A549 (cell line): ENCODE data around the gene LCN15. TPM values are rescaled to one million over a fixed set of nuclear protein-coding genes. Genes with fewer than 3 reads are reported as not detected.

Experiments
- ATAC-seq, 2 experiments: fragments of 200-7000 bp in 1 of 2; fragments of >200 bp in 1 of 2; cut with Nextera tagmentation in 1 of 2; cut with Tn5 transposase in 1 of 2; 3 replicates each; pipeline versions ENCODE4 v1.8.0 to v1.9.1; 2018 to 2020; ENCODE audit warnings: mild to moderate bottlenecking in 1 of 2, moderate library complexity in 1 of 2
- CTCF ChIA-PET: fragments of 300-600 bp; sonication (Branson Sonifier 250); formaldehyde crosslinking; extraction: SDS; loops from one replicate; lab custom pipeline; 2021; ENCODE audit warnings: antibody characterized with exemption, inconsistent platforms; lab: Yijun Ruan, JAX
- POLR2A ChIA-PET: fragments of 350-600 bp; formaldehyde crosslinking; extraction: SDS; loops from one replicate; lab custom pipeline; 2021; ENCODE audit warnings: antibody characterized with exemption, inconsistent platforms; lab: Yijun Ruan, JAX
- DNase-seq, 2 experiments: peaks; one replicate each; pipeline versions ENCODE4 v3.0.0 to v3.0.0-alpha.2; 2011 to 2016; ENCODE audit warnings: low read depth in 1 of 2, low spot score in 1 of 2
- FAIRE-seq: peaks from 2 replicates; lab custom pipeline; 2011; peaks lifted over from hg19 to GRCh38; lab: Jason Lieb, UNC
- H3K27ac ChIP-seq, 2 experiments: fragments of >200 bp; sonication (Bioruptor Twin); formaldehyde crosslinking; 3 replicates each; pipeline ENCODE4 v1.5.1; 2016 to 2017
- H3K4me1 ChIP-seq: fragments of >200 bp; sonication (Bioruptor Twin); formaldehyde crosslinking; 3 replicates; pipeline ENCODE4 v1.6.1; 2016
- H3K4me2 ChIP-seq: fragments of >200 bp; sonication (Bioruptor Twin); formaldehyde crosslinking; 3 replicates; pipeline ENCODE4 v1.6.1; 2016
- H3K4me3 ChIP-seq: fragments of >200 bp; sonication (Bioruptor Twin); formaldehyde crosslinking; 3 replicates; pipeline ENCODE4 v1.5.1; 2016
- H3K9me3 ChIP-seq: fragments of >200 bp; sonication (Bioruptor Twin); formaldehyde crosslinking; 3 replicates; pipeline ENCODE4 v1.6.1; 2016
- BCL3 ChIP-seq: fragments of >200 bp; sonication (Bioruptor Twin); formaldehyde crosslinking; IDR thresholded peaks from 3 replicates; pipeline ENCODE4 v1.6.1; 2016
- BHLHE40 ChIP-seq: IDR thresholded peaks from 2 replicates; pipeline ENCODE4 v1.6.1; 2012; ENCODE audit warnings: low read depth, low read length, inconsistent platforms
- CBX2 ChIP-seq: fragments of 200-600 bp; sonication (generic); IDR thresholded peaks from 2 replicates; pipeline ENCODE4 v1.6.1; 2016; ENCODE audit warnings: low read depth, mild to moderate bottlenecking, borderline replicate concordance
- CBX8 ChIP-seq: fragments of 200-600 bp; sonication (generic); IDR thresholded peaks from 2 replicates; pipeline ENCODE4 v1.6.1; 2016
- EHF ChIP-seq: fragments of 250-450 bp; sonication (Bioruptor Pico); IDR thresholded peaks from 2 replicates; pipeline ENCODE4 v1.5.0; 2020; ENCODE audit warnings: mild to moderate bottlenecking
- EP300 ChIP-seq, 2 experiments: fragments of >200 bp; sonication (Bioruptor Twin); formaldehyde crosslinking; IDR thresholded peaks; 2 replicates in 1 of 2; 3 replicates in 1 of 2; pipeline ENCODE4 v1.6.1; 2016 to 2017
- ESRRA ChIP-seq: fragments of 150-350 bp; IDR thresholded peaks from 2 replicates; pipeline ENCODE4 v1.6.1; 2014; ENCODE audit warnings: mild to moderate bottlenecking, low read length, borderline replicate concordance
- HDAC2 ChIP-seq: fragments of 200-600 bp; sonication (generic); IDR thresholded peaks from 2 replicates; pipeline ENCODE4 v1.6.1; 2016
- HMGXB4 ChIP-seq: fragments of 250-450 bp; sonication (Bioruptor Pico); IDR thresholded peaks from 2 replicates; pipeline ENCODE4 v1.5.0; 2021; ENCODE audit warnings: mild to moderate bottlenecking, moderate library complexity, borderline replicate concordance
- MAZ ChIP-seq: fragments of 150-350 bp; IDR thresholded peaks from 2 replicates; pipeline ENCODE4 v1.6.1; 2014; ENCODE audit warnings: antibody characterized with exemption, low read depth, low read length, borderline replicate concordance
- MYC ChIP-seq: IDR thresholded peaks from 2 replicates; pipeline ENCODE4 v1.6.1; 2012; ENCODE audit warnings: mild to moderate bottlenecking, inconsistent platforms, low read length, improper control_type of control experiment, borderline replicate concordance
- NPAS2 ChIP-seq: fragments of 250-450 bp; sonication (Bioruptor Pico); IDR thresholded peaks from 2 replicates; pipeline ENCODE4 v1.8.0; 2022; ENCODE audit warnings: mild to moderate bottlenecking, moderate library complexity, borderline replicate concordance
- POLR2AphosphoS2 ChIP-seq: conservative IDR thresholded peaks from 2 replicates; pipeline ENCODE4 v1.6.1; 2012; ENCODE audit warnings: low read length, improper control_type of control experiment, inconsistent platforms
- RARB ChIP-seq: fragments of 250-450 bp; sonication (Bioruptor Pico); IDR thresholded peaks from 2 replicates; pipeline ENCODE4 v1.8.0; 2021; ENCODE audit warnings: mild to moderate bottlenecking, moderate library complexity
- RCOR1 ChIP-seq: fragments of 150-350 bp; IDR thresholded peaks from 2 replicates; pipeline ENCODE4 v1.6.1; 2014; ENCODE audit warnings: antibody characterized with exemption, low read length, low read depth
- SREBF2 ChIP-seq: fragments of 450-650 bp; IDR thresholded peaks from 2 replicates; pipeline ENCODE4 v1.6.1; 2014; ENCODE audit warnings: mild to moderate bottlenecking, moderate library complexity
- WGBS: methylation state at CpG from one replicate; pipeline ENCODE4 v1.1.6; 2017; ENCODE audit errors: missing lambda C conversion rate; 5-methylcytosine and 5-hydroxymethylcytosine counted together
- polyA plus RNA-seq, 4 experiments: library from polyadenylated mRNA; depleted of rRNA in 3 of 4; stranded (reverse); fragments of >200 nt; fragmentation: RNase III in 1 of 4; extraction: RNeasy Plus Mini Kit Qiagen cat#74134 plus additional on column Dnase treatment in 1 of 4; gene quantifications; 2 replicates in 3 of 4; 3 replicates in 1 of 4; pipeline ENCODE4 v1.2.3, GENCODE V29; 2011 to 2017
- TF ChIP-seq, protein P1 (sequence below): fragments of 150-350 bp; IDR thresholded peaks from 2 replicates; pipeline ENCODE4 v1.6.1; 2014; ENCODE audit warnings: low read depth, mild to moderate bottlenecking, low read length
- TF ChIP-seq, protein P2 (sequence below): fragments of 200-600 bp; sonication (generic); IDR thresholded peaks from 2 replicates; pipeline ENCODE4 v1.6.1; 2016; ENCODE audit warnings: antibody characterized with exemption, mild to moderate bottlenecking, moderate library complexity

LCN15 gene
- polyA plus RNA-seq, 2 of the 4 experiments (the other 2 are of a cell fraction) = 0.09 to 0.10 TPM

GRCh38 chr9:136748666-136749611 lies 15.4 kb downstream of the LCN15 start:
- 82% methylated on average over 12 of the region's 21 CpGs for WGBS
- Histone ChIP-seq H3K4me1 (no peaks in the 10 kb centered on the region), H3K4me3 (no peak overlapping the region)
- TF ChIP-seq MYC = no peak
- no peak for TF ChIP-seq BCL3
- TF ChIP-seq RCOR1 = no peak
- no peak for TF ChIP-seq HDAC2
- TF ChIP-seq POLR2AphosphoS2 = no peak
- TF ChIP-seq EHF (CRISPR knock-in tag) = no peak
- TF ChIP-seq BHLHE40 = no peak
- TF ChIP-seq, protein P1, sequence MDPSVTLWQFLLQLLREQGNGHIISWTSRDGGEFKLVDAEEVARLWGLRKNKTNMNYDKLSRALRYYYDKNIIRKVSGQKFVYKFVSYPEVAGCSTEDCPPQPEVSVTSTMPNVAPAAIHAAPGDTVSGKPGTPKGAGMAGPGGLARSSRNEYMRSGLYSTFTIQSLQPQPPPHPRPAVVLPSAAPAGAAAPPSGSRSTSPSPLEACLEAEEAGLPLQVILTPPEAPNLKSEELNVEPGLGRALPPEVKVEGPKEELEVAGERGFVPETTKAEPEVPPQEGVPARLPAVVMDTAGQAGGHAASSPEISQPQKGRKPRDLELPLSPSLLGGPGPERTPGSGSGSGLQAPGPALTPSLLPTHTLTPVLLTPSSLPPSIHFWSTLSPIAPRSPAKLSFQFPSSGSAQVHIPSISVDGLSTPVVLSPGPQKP = no peak
- no peak for TF ChIP-seq EP300 (IDR thresholded peaks at IDR 0.05)
- TF ChIP-seq, protein P2, sequence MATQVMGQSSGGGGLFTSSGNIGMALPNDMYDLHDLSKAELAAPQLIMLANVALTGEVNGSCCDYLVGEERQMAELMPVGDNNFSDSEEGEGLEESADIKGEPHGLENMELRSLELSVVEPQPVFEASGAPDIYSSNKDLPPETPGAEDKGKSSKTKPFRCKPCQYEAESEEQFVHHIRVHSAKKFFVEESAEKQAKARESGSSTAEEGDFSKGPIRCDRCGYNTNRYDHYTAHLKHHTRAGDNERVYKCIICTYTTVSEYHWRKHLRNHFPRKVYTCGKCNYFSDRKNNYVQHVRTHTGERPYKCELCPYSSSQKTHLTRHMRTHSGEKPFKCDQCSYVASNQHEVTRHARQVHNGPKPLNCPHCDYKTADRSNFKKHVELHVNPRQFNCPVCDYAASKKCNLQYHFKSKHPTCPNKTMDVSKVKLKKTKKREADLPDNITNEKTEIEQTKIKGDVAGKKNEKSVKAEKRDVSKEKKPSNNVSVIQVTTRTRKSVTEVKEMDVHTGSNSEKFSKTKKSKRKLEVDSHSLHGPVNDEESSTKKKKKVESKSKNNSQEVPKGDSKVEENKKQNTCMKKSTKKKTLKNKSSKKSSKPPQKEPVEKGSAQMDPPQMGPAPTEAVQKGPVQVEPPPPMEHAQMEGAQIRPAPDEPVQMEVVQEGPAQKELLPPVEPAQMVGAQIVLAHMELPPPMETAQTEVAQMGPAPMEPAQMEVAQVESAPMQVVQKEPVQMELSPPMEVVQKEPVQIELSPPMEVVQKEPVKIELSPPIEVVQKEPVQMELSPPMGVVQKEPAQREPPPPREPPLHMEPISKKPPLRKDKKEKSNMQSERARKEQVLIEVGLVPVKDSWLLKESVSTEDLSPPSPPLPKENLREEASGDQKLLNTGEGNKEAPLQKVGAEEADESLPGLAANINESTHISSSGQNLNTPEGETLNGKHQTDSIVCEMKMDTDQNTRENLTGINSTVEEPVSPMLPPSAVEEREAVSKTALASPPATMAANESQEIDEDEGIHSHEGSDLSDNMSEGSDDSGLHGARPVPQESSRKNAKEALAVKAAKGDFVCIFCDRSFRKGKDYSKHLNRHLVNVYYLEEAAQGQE = no peak
- no peak for TF ChIP-seq RARB (CRISPR knock-in tag)
- TF ChIP-seq SREBF2 = no peak
- no peak for TF ChIP-seq CBX8
- TF ChIP-seq CBX2 = no peak
- TF ChIP-seq NPAS2 (CRISPR knock-in tag) = no peak
- no peak for TF ChIP-seq HMGXB4 (CRISPR knock-in tag)
- no peak for TF ChIP-seq MAZ
- TF ChIP-seq ESRRA = no peak
- TF ChIP-seq, all 56 proteins: peak for 0
- CTCF ChIA-PET = interaction anchor here (0.8 to 11.9 kb wide), 3 partner anchors 11 to 21 kb away, joined by 3 to 79 read pairs (median 3); partner anchors contain the start of gene LCN8
- ATAC-seq = no peak
- no peak for FAIRE-seq
- no peak for DNase-seq
- Histone ChIP-seq H3K9me3 (peaks cover 13% of the 10 kb centered on the region), H3K4me2 (no peak overlapping the region), H3K27ac (no peak overlapping the region)
- POLR2A ChIA-PET = interaction anchor here (1.5 kb wide), 1 partner anchor 20 kb away, joined by 4 read pairs; no protein-coding TSS in a partner anchor
